GM12878 (cell line): ENCODE results near the gene CEBPG. TPM values are rescaled to one million over a fixed set of nuclear protein-coding genes. Genes with fewer than 3 reads are reported as not detected.

Source experiments
- ATAC-seq: fragments of 200-7000 bp; cut with Tn5 transposase; 3 replicates; pipeline ENCODE4 v1.9.1; 2020; ENCODE audit warnings: mild to moderate bottlenecking, moderate library complexity
- BruUV-seq: library from RNA; stranded (reverse); fragments of 400-500 nt; replicated peaks from 2 replicates; lab custom pipeline; 2021; lab: Mats Ljungman, UMichigan
- CTCF ChIA-PET: fragments of 300-600 bp; sonication (Branson Sonifier 250); formaldehyde crosslinking; extraction: SDS; loops from one replicate; lab custom pipeline; 2021; ENCODE audit warnings: inconsistent platforms; lab: Yijun Ruan, JAX
- POLR2A ChIA-PET: fragments of 350-600 bp; formaldehyde crosslinking; extraction: SDS; loops from one replicate; lab custom pipeline; 2021; ENCODE audit warnings: inconsistent platforms; lab: Charles Lee
- RAD21 ChIA-PET: fragments of 300-600 bp; sonication (Branson Sonifier 250); formaldehyde crosslinking; loops from one replicate; lab custom pipeline; 2023; ENCODE audit warnings: antibody characterized with exemption; ENCODE audit not compliant: unreplicated experiment; lab: Charles Lee
- SMC1A ChIA-PET: fragments of 300-600 bp; sonication (Branson Sonifier 250); formaldehyde crosslinking; loops from one replicate; lab custom pipeline; 2023; ENCODE audit not compliant: unreplicated experiment, uncharacterized antibody; lab: Charles Lee
- DNase-seq: peaks from one replicate; pipeline ENCODE4 v3.0.0-alpha.2; 2011; ENCODE audit warnings: low read depth, low spot score
- FAIRE-seq: peaks from 3 replicates; lab custom pipeline; 2011; peaks lifted over from hg19 to GRCh38; lab: Jason Lieb, UNC
- H2AFZ ChIP-seq: 2 replicates; pipeline ENCODE4 v1.6.0; 2011; ENCODE audit warnings: low read depth, low read length, control low read depth; ENCODE audit not compliant: control insufficient read depth
- H3K27ac ChIP-seq: 2 replicates; pipeline ENCODE4 v1.5.1; 2011; ENCODE audit warnings: control low read depth; ENCODE audit not compliant: control insufficient read depth, insufficient read depth
- H3K27me3 ChIP-seq, 2 experiments: replicated peaks in 1 of 2; 2 replicates each; pipeline versions ENCODE4 v1.6.0 to v1.6.1; 2011; ENCODE audit warnings: low read length in 1 of 2; ENCODE audit not compliant: control insufficient read depth in 2 of 2, insufficient read depth in 2 of 2
- H3K36me3 ChIP-seq, 2 experiments: 2 replicates each; pipeline ENCODE4 v1.5.1; 2011; ENCODE audit warnings: low read length in 1 of 2; ENCODE audit not compliant: control insufficient read depth in 2 of 2, insufficient read depth in 2 of 2
- H3K4me1 ChIP-seq: 2 replicates; pipeline ENCODE4 v1.6.1; 2011; ENCODE audit warnings: mild to moderate bottlenecking, low read length, moderate library complexity, mixed read lengths; ENCODE audit not compliant: control insufficient read depth, insufficient read depth
- H3K4me2 ChIP-seq: 2 replicates; pipeline ENCODE4 v1.6.0; 2011; ENCODE audit warnings: control low read depth; ENCODE audit not compliant: control insufficient read depth, insufficient read depth
- H3K4me3 ChIP-seq: fragments of 200-600 bp; sonication (generic); 2 replicates; pipeline ENCODE4 v1.5.1; 2016
- H3K79me2 ChIP-seq: 2 replicates; pipeline ENCODE4 v1.6.0; 2011; ENCODE audit warnings: low read length; ENCODE audit not compliant: control insufficient read depth, insufficient read depth
- H3K9ac ChIP-seq: 2 replicates; pipeline ENCODE4 v1.8.0; 2011; ENCODE audit warnings: low read length, control low read depth, mixed read lengths; ENCODE audit not compliant: control insufficient read depth, insufficient read depth
- H3K9me3 ChIP-seq: replicated peaks from 3 replicates; pipeline ENCODE4 v1.5.1; 2011; ENCODE audit warnings: mild to moderate bottlenecking, low read length; ENCODE audit not compliant: control insufficient read depth, insufficient read depth
- H4K20me1 ChIP-seq: 2 replicates; pipeline ENCODE4 v1.6.0; 2011; ENCODE audit not compliant: control insufficient read depth, insufficient read depth
- PKNOX1 ChIP-seq: fragments of 450-650 bp; IDR thresholded peaks from 2 replicates; pipeline ENCODE4 v1.6.1; 2016; ENCODE audit warnings: mild to moderate bottlenecking
- SMARCA5 ChIP-seq: fragments of 450-650 bp; IDR thresholded peaks from 2 replicates; pipeline ENCODE4 v1.6.1; 2017; ENCODE audit warnings: mild to moderate bottlenecking
- ZNF622 ChIP-seq: fragments of 450-650 bp; IDR thresholded peaks from 2 replicates; pipeline ENCODE4 v1.6.1; 2017; ENCODE audit warnings: mild to moderate bottlenecking, inconsistent platforms
- WGBS: methylation state at CpG from one replicate; pipeline ENCODE4 v1.1.6; 2016; ENCODE audit warnings: low lambda C conversion rate; ENCODE audit not compliant: insufficient replicate concordance, insufficient coverage; ENCODE audit errors: missing lambda C conversion rate; 5-methylcytosine and 5-hydroxymethylcytosine counted together
- in situ Hi-C: fragments of 300-500 bp; cut with MboI; formaldehyde crosslinking; loops from 9 replicates; pipeline ENCODE4 v1.14.3; 2018; ENCODE audit warnings: mixed read lengths
- intact Hi-C: fragments of 100-400 bp; cut with micrococcal nuclease; formaldehyde crosslinking; loops from one replicate; pipeline ENCODE4 v1.14.2; 2022; ENCODE audit not compliant: unreplicated experiment
- polyA plus RNA-seq, 11 experiments: library from polyadenylated mRNA; depleted of rRNA in 4 of 11; unstranded in 6 of 11; stranded (reverse) in 5 of 11; fragments of >200 nt; fragmentation: Nextera tagmentation in 4 of 11; fragmentation: Illumina TruSeq in 1 of 11; extraction: Ambion mirVana in 4 of 11; extraction: Trizol in 1 of 11; gene quantifications; 1 replicate in 1 of 11; 2 replicates in 10 of 11; pipeline versions ENCODE4 v1.2.1 to v1.2.3, GENCODE V29; 2011 to 2016; ENCODE audit warnings: inconsistent platforms in 2 of 11, missing spikeins in 2 of 11, low read depth in 1 of 11
- total RNA-seq, 4 experiments: library from RNA; depleted of rRNA in 3 of 4; stranded (reverse); fragments of >200 nt in 3 of 4; fragmentation: Illumina TruSeq in 1 of 4; extraction: Trizol in 1 of 4; gene quantifications; 2 replicates each; pipeline versions ENCODE4 v1.2.1 to v1.2.3, GENCODE V29; 2013 to 2021
- TF ChIP-seq, protein P1 (sequence below): IDR thresholded peaks from 2 replicates; pipeline ENCODE4 v1.6.1; 2011; ENCODE audit warnings: mild to moderate bottlenecking, low read depth, low read length, moderate library complexity; ENCODE audit not compliant: insufficient replicate concordance

CEBPG gene
- total and polyA plus RNA-seq, 10 of the 15 experiments (the other 5 are each of a cell fraction or from before 2014, with no cell fraction given) = 5.2 to 22.4 (median 20.0) TPM

DNA sequence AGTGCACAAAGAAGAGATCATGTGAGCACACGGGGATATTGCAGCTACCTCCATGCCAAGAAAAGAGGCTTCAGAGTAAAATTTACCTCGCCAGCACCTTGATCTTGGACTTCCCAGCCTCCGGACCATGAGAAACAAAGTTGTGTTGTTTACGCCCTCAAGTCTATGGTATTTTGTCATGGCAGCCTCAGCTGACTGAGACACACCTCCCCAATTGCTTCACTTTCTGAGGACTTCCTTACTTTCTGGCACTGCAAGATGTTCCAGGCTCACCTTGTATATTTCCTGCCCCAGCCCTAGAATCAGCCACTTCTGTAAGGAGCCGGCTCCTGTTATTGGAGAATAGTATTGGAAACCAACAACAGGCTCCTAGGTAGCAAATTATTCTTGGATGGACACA, 6.6 kb upstream of the CEBPG start:
- Histone ChIP-seq H3K79me2 (no peaks in the 10 kb centered on the region), H2AFZ (no peak overlapping the region), H3K9me3 (no peaks in the 10 kb centered on the region), H3K4me2 (no peak overlapping the region), H4K20me1 (no peaks in the 10 kb centered on the region), H3K4me1 (no peaks in the 10 kb centered on the region), H3K27me3 (no peaks in the 10 kb centered on the region), H3K9ac (no peak overlapping the region), H3K36me3 (no peaks in the 10 kb centered on the region), H3K4me3 (no peak overlapping the region), H3K27ac (no peak overlapping the region)
- ChIA-PET RAD21 (no interaction called here), POLR2A (no interaction called here), SMC1A (interaction anchor here (0.6 kb wide), 1 partner anchor 182 kb away, joined by 3 read pairs; no protein-coding TSS in a partner anchor), CTCF (interaction anchor here (0.6 kb wide), 1 partner anchor 53 kb away, joined by 3 read pairs; no protein-coding TSS in a partner anchor)
- FAIRE-seq (no peak), ATAC-seq (no peak), DNase-seq (no peak)
- BruUV-seq = no TSS peak
- intact Hi-C loops (no loop called here), in situ Hi-C loops (no loop called here)
- 44% methylated on average over 5 of the region's 5 CpGs for WGBS
- no peak for TF ChIP-seq ZNF622
- TF ChIP-seq SMARCA5 = no peak
- TF ChIP-seq, protein P1, sequence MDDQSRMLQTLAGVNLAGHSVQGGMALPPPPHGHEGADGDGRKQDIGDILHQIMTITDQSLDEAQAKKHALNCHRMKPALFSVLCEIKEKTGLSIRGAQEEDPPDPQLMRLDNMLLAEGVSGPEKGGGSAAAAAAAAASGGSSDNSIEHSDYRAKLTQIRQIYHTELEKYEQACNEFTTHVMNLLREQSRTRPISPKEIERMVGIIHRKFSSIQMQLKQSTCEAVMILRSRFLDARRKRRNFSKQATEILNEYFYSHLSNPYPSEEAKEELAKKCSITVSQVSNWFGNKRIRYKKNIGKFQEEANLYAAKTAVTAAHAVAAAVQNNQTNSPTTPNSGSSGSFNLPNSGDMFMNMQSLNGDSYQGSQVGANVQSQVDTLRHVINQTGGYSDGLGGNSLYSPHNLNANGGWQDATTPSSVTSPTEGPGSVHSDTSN = no peak
- TF ChIP-seq PKNOX1 = no peak
